Measurements from ENCODE around the gene LRG1. TPM values are rescaled to one million over a fixed set of nuclear protein-coding genes. Genes with fewer than 3 reads are reported as not detected.

The LRG1 gene
- total RNA-seq, 4 donors from 2014 or later: 0.65 to 2.0 (median 1.3) TPM

- TF ChIP-seq, protein P1, sequence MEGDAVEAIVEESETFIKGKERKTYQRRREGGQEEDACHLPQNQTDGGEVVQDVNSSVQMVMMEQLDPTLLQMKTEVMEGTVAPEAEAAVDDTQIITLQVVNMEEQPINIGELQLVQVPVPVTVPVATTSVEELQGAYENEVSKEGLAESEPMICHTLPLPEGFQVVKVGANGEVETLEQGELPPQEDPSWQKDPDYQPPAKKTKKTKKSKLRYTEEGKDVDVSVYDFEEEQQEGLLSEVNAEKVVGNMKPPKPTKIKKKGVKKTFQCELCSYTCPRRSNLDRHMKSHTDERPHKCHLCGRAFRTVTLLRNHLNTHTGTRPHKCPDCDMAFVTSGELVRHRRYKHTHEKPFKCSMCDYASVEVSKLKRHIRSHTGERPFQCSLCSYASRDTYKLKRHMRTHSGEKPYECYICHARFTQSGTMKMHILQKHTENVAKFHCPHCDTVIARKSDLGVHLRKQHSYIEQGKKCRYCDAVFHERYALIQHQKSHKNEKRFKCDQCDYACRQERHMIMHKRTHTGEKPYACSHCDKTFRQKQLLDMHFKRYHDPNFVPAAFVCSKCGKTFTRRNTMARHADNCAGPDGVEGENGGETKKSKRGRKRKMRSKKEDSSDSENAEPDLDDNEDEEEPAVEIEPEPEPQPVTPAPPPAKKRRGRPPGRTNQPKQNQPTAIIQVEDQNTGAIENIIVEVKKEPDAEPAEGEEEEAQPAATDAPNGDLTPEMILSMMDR (IDR thresholded peaks at IDR 0.05; ENCODE audit: low read depth): no peak
Measured at GRCh38 chr19:4584670-4585460, 45.0 kb upstream of the LRG1 start.

GRCh38 chr19:4583961-4584669 is 44.3 kb upstream of the LRG1 start:
- TF ChIP-seq, protein P1 (IDR thresholded peaks at IDR 0.05; ENCODE audit: low read depth): no peak

GRCh38 chr19:4582980-4583842 is 43.4 kb upstream of the LRG1 start:
- TF ChIP-seq, protein P1 (IDR thresholded peaks at IDR 0.05; ENCODE audit: low read depth): no peak

- TF ChIP-seq, protein P1 (IDR thresholded peaks at IDR 0.05; ENCODE audit: low read depth): no peak
Measured at GRCh38 chr19:4581666-4582553, 42.1 kb upstream of the LRG1 start.

- TF ChIP-seq, protein P1 (IDR thresholded peaks at IDR 0.05; ENCODE audit: low read depth): no peak
Measured at GRCh38 chr19:4580961-4581665, 41.3 kb upstream of the LRG1 start.
